GM19463 (cell line): Measurements from ENCODE around the gene ATP1B4.
"Not testable (repeated sequence)": the region's sequence is repeated elsewhere in the genome, so short reads cannot be mapped to it uniquely, and the experiment has no call there.

Experiments used
- ATAC-seq: cut with Tn5 transposase; IDR thresholded peaks from one replicate; pipeline ENCODE4 v1.9.1; 2021; ENCODE audit warnings: mild to moderate bottlenecking, moderate library complexity; ENCODE audit not compliant: unreplicated experiment

ATP1B4 gene

DNA sequence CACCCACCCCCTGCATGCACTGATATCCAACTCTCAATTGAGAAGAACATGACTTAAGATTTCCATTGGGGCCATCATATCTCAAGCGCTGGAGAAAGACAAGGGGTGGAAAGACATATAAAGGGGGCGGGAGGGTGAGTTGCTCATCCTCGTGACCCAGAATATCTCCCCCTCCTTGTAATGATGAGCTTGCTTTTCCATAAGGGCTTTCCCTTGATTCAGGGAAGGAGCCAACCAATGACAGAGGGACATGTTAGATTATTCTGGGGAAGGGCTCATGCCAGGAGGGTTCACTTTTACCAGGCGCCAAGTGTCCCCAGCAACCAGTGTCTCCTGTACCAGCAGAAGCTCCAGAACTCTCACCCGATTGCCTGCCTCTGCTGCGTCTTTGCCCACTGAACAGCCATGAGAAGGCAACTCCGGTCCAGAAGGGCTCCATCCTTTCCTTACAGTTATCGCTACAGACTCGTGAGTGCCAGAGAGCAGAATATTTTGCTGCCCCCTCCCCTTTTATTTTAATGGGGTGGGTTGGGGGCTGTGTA is at the start of gene ATP1B4:
Gene ATP1B4 (plus strand): TSS at position 326 of the 542 bp plus-strand sequence. CDS start 80 bp downstream, at position 406.
- no peak for ATAC-seq

DNA sequence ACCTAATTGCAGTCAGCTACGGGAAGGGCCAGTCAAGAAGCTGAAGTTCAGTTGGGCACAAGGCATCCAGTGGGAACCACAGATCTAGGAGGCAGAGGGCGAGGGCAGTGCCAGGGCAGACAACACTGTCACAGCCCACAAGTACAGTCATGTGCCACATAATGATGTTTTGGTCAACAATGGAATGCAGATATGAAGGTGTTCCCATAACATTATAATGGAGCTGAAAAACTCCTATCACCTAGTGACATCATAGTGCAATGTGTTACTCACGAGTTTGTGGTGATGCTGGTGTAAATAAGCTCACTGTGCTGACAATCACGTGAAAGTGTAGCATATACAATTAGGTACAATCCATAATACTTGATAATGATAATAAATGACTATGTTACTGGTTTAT is 46.1 kb upstream of the ATP1B4 start:
- no peak for ATAC-seq

DNA sequence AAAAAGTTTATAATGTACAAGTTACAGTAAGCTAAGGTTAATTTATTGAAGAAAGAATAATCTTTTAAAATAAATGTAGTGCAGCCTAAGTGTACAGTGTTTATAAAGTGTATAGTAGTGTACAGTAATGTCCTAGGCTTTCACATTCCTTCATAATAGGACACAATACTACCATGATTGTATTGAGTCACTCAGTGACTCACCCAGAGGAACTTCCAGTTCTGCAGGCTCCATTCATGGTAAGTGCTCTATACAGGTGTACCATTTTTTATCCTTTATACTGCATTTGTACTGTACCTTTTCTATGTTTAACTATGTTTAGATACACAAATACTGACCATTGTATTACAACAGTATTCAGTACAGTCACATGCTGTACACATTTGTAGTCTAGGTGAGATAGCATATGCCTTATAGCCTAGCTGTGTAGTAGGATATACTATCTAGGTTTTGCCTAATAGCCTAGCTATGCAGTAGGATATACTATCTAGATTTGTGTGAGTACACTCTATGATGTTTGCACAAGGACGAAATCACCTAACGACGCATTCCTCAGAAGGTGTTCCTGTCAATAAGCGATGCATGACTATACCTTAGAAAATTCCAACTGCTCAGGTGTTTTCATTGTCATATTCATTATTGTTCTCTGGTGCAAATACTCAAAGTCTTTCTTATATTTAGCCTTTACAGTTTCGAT is 45.2 kb upstream of the ATP1B4 start:
- ATAC-seq = no peak

DNA sequence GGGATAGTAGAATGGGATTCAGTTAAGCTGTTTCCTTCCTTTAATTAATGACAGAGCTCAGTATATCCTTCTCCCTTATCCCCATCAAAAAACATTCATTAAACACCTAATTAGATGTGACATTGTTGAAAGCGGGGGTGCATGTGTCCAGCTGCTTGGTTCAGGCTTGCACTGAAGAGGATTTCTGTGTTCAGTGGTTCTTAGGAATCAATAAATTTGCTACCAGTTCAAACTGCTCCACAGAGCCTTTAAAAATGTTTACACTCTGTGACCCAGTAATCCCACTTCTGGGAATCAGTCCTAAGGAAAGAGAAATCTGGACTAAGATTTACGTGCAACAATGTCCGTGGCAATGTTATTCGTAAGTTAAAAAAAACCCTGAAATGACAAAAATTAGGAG is 43.5 kb upstream of the ATP1B4 start:
- ATAC-seq = no peak

DNA sequence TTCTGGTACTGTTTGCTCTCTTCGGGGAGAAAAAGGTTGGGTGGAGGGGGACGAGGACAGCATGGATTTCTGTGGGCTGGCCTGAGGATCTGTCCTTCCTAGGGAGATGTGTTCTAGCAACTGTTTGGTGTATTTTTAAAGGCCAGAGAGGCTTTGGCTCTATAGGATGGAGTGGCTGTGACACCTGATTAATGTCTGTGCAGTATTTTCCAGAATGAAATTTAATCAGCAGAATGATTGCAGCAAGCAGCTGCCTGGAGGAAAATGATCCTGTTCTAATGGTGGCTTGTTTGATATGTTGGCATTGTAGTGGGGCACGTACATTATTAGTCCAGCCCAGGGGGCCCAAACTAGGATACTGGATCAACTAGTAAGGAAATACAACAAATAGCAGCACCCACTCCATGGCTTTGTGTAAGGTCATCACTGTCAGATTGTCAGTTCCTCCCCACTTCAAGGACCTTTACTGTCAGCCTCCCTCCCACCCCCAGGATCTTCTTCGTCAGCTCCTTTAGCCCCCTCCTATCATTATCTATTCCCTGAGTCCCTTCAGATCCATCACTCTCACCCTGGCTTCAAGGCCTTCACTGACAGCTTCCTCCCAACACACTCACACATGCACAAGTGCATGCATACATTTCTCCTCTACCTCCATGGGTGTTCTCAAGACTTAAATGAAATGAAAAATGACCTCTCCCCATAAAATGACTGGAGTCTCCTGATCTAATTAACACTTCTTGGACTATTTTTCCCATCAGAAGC is 40.2 kb upstream of the ATP1B4 start:
- no peak for ATAC-seq

DNA sequence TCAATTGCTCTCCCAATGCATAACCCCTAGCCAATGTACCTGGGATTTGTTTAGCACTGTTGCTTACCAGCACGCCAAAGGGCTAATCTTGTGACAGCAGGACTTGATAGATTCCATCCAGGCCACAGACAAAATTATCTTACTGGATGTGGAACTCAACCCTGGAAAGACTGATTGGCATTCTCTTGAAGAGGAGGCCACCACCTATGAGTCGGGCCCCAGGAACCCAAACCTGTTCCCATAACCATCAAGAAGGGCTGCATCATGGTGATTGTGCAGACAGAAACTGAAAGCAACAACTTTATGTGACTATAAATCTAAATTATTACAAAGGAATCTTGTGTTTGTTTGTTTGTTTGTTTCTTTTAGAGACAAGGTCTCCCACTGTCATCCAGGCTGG is 30.8 kb upstream of the ATP1B4 start:
- no peak for ATAC-seq

DNA sequence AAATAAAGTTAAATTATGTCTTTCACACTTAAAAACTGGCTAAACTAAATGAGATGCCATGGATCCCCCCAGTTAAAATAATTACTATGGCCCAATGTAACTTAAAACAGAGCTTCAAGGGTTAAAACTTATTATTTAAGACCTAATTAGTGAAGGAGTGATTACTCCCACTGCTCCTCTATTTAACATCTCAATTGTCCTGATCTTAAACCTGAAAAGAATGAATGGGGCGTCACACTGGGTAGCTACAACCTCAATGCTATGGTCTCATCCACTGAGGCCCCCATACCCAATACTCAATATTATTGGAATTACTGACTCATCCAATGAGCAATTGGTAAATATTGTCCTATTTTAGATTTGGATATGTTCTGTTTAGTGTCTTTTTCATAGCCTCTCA is 29.5 kb upstream of the ATP1B4 start:
- no peak for ATAC-seq

DNA sequence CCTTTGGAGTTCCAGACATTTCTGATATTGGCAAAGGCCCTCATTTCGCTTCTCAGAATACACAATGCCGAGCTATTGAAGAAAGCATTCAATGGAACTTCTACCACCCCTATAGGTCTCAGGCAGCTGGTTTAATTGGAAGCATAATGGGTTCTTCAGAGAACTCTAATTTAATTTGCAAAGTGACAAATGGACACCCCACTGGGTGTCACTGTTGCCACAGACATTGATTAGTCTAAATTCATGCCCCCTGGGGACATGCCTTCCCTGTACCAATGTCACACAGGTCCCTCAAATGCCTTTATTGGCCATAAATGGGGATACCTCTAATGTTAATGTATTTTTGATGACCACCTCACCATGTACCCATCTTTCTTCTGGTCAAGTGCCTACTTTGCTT is 27.7 kb upstream of the ATP1B4 start:
- no peak for ATAC-seq

DNA sequence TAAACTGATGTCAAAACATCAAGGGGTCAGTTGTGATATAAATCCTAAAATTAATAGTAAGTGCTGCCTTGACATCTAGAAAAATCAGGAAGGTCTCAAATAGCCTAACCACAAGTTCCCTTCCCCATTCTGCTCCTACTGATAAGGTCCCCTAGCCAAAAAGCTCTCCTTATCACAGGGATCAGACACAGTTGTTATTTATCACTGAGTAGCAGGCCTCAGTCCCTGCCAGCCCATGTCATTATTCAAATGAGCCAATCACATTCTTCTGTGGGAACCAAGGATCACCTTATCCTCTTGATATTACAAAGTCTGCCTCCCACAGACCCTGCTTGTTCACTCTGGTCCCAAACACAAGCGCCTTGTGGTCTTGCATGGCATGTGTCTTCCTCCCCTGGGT is 27.3 kb upstream of the ATP1B4 start:
- ATAC-seq = no peak

DNA sequence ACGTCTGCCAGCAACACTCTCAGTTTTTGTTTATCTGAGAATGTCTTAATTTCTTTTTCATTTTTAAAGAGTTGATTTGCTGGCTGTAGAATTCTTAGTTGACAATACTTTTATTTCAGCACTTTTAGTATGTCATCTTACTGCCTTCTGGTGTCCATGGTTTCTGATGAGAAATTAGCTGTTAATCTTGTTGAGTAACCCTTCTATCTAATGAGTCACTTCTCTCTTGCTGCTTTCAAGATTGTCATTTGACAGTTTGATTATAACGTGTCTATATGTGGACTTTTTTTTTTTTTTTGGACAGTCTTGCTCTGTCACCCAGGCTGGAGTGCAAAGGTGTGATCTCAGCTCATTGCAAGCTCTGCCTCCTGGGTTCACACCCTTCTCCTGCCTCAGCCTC is 26.6 kb upstream of the ATP1B4 start:
- ATAC-seq = no peak

DNA sequence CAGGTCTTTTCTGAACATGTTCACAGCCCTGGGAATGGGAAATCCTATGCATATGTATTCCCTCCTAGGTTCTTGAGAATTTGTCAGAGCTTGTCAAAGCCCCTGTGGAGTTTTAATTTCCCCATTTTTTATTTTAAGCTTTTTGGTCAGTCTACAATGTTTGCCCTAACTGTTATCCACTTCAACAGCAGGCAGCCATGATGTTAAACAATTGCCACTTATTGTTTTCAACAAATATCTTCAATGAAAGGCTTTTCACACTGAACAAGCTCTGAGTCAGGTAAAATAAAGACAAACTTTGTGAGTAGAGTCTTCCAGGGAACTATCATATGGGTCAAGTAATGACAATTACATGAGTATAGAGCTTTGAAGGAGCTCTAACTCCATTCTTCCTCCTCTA is 25.0 kb upstream of the ATP1B4 start:
- no peak for ATAC-seq

DNA sequence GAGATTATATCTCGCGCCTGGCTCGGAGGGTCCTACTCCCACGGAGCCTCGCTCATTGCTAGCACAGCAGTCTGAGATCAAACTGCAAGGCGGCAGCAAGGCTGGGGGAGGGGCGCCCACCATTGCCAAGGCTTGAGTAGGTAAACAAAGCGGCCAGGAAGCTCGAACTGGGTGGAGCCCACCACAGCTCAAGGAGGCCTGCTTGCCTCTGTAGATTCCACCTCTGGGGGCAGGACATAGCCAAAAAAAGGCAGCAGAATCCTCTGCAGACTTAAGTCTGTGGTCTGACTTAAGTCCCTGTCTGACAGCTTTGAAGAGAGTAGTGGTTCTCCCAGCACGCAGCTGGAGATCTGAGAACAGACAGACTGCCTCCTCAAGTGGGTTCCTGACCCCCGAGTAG is 17.3 kb upstream of the ATP1B4 start:
- ATAC-seq = not testable (repeated sequence)

DNA sequence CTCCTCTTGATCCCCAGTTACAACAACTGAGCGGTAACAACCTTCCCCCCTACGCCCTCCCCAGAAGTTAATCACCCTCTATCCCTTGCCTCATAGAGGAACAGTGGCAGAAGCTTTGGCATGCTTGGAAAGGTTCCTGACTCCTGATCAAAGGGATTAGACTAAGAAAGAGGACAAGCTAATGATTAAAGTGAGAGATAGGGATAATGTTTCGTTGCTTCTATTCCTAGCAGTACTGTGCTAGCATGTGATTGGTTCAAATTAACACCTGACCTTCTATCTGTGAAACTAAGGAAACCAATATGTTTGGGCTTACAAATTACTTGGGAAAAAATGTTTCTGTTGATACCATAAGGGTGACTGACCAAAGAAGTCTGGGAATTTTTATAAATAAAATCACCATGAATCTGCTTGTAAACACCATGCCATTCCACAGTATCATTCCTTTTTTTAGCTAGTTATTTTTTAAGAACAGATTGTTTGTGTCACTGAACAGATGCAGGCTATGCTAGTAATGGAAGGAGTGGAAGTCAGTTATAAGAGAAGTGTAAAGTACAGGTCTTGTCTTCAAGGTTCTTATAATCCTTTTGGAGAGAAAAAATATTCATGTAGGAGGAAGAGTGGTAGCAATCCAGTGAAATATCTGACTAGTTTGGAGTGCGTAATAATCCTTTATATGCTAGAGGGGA is 11.3 kb upstream of the ATP1B4 start:
- ATAC-seq = no peak

DNA sequence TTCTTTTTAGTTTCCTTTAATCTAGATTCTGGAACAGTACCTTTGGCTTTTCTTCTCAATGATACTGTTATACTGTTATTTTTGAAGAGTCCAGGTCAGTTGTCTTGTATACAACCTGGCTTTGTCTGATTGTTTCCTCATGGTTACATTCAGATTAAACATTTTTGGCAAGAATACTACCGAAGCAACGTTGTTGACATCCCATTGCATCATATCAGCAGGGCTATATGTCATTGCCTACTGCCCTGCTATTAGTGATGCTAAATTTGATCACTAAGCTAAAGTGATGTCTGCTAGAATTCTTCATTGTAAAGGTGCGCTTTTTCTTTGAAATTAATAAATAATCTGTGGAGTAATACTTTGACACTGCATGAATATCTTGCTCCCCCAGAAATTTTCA is 5.8 kb upstream of the ATP1B4 start:
- no peak for ATAC-seq

DNA sequence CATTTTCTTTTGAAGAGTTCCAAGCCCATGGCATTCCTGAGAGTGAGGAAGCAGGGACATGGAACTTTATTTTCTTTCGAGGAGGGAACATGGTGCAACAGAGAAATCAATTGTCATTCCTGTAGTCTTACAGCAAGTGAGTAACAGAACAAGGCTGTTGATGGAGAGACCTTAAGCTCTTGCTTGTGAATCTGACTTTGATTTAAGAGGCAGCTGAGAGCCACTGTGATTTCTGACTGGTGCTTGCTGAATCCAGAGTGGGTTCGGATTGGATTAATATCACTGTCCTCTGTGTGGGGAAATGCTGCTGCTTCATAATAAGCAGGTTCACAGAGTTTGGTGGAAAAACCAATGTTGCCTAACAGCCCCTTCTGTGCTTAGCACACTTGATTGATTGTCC is 4.7 kb upstream of the ATP1B4 start:
- no peak for ATAC-seq

DNA sequence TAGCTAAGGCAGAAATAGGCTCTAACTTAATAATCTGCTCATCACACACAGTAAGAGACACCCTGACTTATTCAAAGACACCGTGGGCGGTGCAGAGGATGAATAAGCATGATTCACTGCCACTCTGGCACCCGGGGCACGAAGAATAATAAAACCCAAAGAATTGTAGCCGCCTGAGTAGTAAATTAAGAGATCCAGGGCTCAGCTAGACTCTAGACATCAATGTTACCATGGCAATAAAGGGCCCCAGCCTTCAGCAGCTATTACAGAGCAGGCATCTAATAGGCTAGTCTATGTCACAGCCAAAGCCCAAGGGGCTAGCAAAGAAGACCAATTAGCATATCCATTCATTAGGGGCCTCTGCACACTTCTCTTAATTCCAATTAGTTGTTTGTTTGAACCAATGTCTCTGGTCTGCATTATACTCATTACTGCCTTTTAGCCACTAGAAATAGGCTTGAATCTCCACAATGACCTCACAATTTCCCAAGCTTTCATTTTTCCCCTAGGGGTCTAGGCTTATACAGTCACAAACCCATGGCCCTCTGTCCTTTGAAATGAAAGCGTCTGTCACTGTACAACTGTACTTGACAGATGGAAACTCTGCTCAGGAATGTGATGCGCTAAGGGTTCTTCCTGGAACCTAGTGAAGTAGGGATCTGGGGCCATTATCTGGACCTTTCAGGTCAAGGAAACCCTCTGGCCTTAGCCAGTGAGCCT is 3.0 kb upstream of the ATP1B4 start:
- no peak for ATAC-seq

DNA sequence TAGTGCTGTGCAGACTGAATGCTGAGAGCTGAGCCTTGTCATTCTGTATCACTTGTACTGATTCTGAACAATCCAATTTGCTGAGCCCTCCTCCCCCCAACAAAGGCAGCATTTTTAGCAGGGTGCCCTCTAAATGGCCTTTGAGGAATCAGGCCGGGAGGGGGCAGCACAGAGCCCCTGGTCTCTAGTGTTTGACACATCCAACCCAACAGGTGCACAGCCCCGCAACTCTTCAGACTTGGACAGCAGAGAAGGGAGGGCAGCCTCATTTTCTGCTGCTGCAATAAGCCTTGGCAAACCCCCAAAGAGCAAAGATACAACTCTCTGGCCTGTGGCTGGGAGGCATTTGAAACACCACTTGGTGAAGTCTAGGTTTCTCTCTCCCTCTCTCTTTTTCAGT is 3.4 kb downstream of the ATP1B4 start:
- peak; percentile 84 for ATAC-seq

DNA sequence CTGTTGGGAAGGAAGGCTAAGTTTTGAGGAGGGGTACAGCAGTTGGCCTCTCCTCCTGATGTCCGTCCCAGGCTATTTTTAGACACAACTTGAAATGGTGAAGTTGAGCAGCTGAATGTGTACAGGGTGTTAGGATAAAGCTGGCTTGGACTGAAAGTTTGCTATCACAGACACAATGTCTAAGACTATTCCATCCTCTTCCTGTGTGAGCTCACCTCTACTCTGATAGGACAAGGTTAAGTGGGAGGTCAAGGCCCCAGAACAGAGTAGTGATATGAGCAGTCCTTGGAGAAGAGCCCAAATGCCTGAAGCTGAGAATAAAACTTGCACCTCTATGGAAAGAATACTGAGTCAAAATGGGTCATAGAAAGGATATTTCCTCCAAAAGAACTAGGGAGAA is 4.1 kb downstream of the ATP1B4 start:
- ATAC-seq = no peak

DNA sequence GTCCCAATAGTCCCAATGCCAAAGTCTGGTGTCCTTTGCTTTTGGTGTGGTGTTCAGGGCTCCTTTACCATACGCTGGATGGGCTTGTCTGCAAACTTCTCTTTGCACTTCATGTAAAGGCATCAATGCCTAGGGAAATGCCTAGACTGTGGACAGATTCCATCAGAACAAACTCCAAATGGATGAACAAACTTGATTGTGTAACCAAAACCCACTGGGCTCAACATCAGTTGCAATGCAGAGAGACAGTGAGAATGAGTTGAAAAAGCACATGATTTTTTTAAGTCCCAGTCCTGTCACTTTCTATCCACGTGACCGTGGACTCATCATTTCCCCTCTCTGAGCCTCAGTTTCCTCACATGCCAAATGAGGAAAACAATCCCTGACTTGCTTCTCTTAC is 4.9 kb downstream of the ATP1B4 start:
- ATAC-seq = no peak

DNA sequence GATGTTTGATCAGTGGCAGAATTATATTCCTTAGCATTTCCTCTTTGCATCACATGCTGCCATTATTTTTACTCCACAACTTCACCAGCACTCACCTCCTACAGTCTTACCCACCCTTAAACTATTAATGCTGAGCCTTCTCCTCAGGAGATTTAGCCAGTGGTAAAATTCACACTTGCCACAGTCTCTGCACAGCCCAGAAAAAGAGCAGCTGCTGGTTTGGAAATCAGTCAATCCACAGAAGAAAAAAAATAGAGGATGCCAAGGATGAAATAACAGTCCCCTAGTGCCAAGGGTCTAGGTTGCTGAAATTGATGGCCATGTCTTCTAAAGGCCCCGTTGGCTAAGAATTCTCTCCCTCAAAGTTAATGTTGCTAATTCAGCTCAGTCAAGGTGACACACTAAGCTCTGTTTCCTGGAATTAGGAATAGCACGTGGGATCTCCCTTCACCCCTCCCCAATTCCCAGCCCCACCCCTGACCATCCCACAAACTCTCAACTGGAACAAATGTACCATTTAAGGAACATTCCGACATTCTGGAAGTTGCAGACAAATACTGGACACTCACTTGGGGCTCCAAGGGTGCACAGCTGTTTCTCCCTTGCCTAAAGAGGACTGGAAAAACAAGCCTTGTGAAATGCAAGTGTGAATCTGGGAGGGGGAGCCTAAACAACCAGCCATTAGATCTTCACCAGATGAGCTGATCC is 5.7 kb downstream of the ATP1B4 start:
- ATAC-seq = no peak
